GM12878 (cell line): ENCODE measurements around the gene NGFR. TPM values are rescaled to one million over a fixed set of nuclear protein-coding genes. Genes with fewer than 3 reads are reported as not detected.

Experiments
- ATAC-seq: fragments of 200-7000 bp; cut with Tn5 transposase; 3 replicates; pipeline ENCODE4 v1.9.1; 2020; ENCODE audit warnings: mild to moderate bottlenecking, moderate library complexity
- BruUV-seq: library from RNA; stranded (reverse); fragments of 400-500 nt; replicated peaks from 2 replicates; lab custom pipeline; 2021; lab: Mats Ljungman, UMichigan
- CTCF ChIA-PET: fragments of 300-600 bp; sonication (Branson Sonifier 250); formaldehyde crosslinking; extraction: SDS; loops from one replicate; lab custom pipeline; 2021; ENCODE audit warnings: inconsistent platforms; lab: Yijun Ruan, JAX
- POLR2A ChIA-PET: fragments of 350-600 bp; formaldehyde crosslinking; extraction: SDS; loops from one replicate; lab custom pipeline; 2021; ENCODE audit warnings: inconsistent platforms; lab: Charles Lee
- RAD21 ChIA-PET: fragments of 300-600 bp; sonication (Branson Sonifier 250); formaldehyde crosslinking; loops from one replicate; lab custom pipeline; 2023; ENCODE audit warnings: antibody characterized with exemption; ENCODE audit not compliant: unreplicated experiment; lab: Charles Lee
- SMC1A ChIA-PET: fragments of 300-600 bp; sonication (Branson Sonifier 250); formaldehyde crosslinking; loops from one replicate; lab custom pipeline; 2023; ENCODE audit not compliant: unreplicated experiment, uncharacterized antibody; lab: Charles Lee
- DNase-seq: peaks from one replicate; pipeline ENCODE4 v3.0.0-alpha.2; 2011; ENCODE audit warnings: low read depth, low spot score
- FAIRE-seq: peaks from 3 replicates; lab custom pipeline; 2011; peaks lifted over from hg19 to GRCh38; lab: Jason Lieb, UNC
- H2AFZ ChIP-seq: 2 replicates; pipeline ENCODE4 v1.6.0; 2011; ENCODE audit warnings: low read depth, low read length, control low read depth; ENCODE audit not compliant: control insufficient read depth
- H3K27ac ChIP-seq: 2 replicates; pipeline ENCODE4 v1.5.1; 2011; ENCODE audit warnings: control low read depth; ENCODE audit not compliant: control insufficient read depth, insufficient read depth
- H3K27me3 ChIP-seq, 2 experiments: replicated peaks in 1 of 2; 2 replicates each; pipeline versions ENCODE4 v1.6.0 to v1.6.1; 2011; ENCODE audit warnings: low read length in 1 of 2; ENCODE audit not compliant: control insufficient read depth in 2 of 2, insufficient read depth in 2 of 2
- H3K36me3 ChIP-seq, 2 experiments: 2 replicates each; pipeline ENCODE4 v1.5.1; 2011; ENCODE audit warnings: low read length in 1 of 2; ENCODE audit not compliant: control insufficient read depth in 2 of 2, insufficient read depth in 2 of 2
- H3K4me1 ChIP-seq: 2 replicates; pipeline ENCODE4 v1.6.1; 2011; ENCODE audit warnings: mild to moderate bottlenecking, low read length, moderate library complexity, mixed read lengths; ENCODE audit not compliant: control insufficient read depth, insufficient read depth
- H3K4me2 ChIP-seq: 2 replicates; pipeline ENCODE4 v1.6.0; 2011; ENCODE audit warnings: control low read depth; ENCODE audit not compliant: control insufficient read depth, insufficient read depth
- H3K4me3 ChIP-seq: fragments of 200-600 bp; sonication (generic); 2 replicates; pipeline ENCODE4 v1.5.1; 2016
- H3K79me2 ChIP-seq: 2 replicates; pipeline ENCODE4 v1.6.0; 2011; ENCODE audit warnings: low read length; ENCODE audit not compliant: control insufficient read depth, insufficient read depth
- H3K9ac ChIP-seq: 2 replicates; pipeline ENCODE4 v1.8.0; 2011; ENCODE audit warnings: low read length, control low read depth, mixed read lengths; ENCODE audit not compliant: control insufficient read depth, insufficient read depth
- H3K9me3 ChIP-seq: replicated peaks from 3 replicates; pipeline ENCODE4 v1.5.1; 2011; ENCODE audit warnings: mild to moderate bottlenecking, low read length; ENCODE audit not compliant: control insufficient read depth, insufficient read depth
- H4K20me1 ChIP-seq: 2 replicates; pipeline ENCODE4 v1.6.0; 2011; ENCODE audit not compliant: control insufficient read depth, insufficient read depth
- BHLHE40 ChIP-seq, 2 experiments: fragments of 450-650 bp in 1 of 2; IDR thresholded peaks; 2 replicates each; pipeline ENCODE4 v1.6.1; 2011 to 2017; ENCODE audit warnings: low read depth in 2 of 2, borderline replicate concordance in 1 of 2, improper control_type of control experiment in 1 of 2, low read length in 1 of 2, mild to moderate bottlenecking in 1 of 2
- NR2C1 ChIP-seq: fragments of 450-650 bp; IDR thresholded peaks from 2 replicates; pipeline ENCODE4 v1.6.1; 2017; ENCODE audit warnings: antibody characterized with exemption, mild to moderate bottlenecking, moderate library complexity
- USF1 ChIP-seq: IDR thresholded peaks from 2 replicates; pipeline ENCODE4 v1.6.1; 2011; ENCODE audit warnings: borderline replicate concordance, low read depth, mild to moderate bottlenecking, moderate library complexity, mixed read lengths, low read length; ENCODE audit not compliant: insufficient read depth; ENCODE audit errors: extremely low read length
- WGBS: methylation state at CpG from one replicate; pipeline ENCODE4 v1.1.6; 2016; ENCODE audit warnings: low lambda C conversion rate; ENCODE audit not compliant: insufficient replicate concordance, insufficient coverage; ENCODE audit errors: missing lambda C conversion rate; 5-methylcytosine and 5-hydroxymethylcytosine counted together
- in situ Hi-C: fragments of 300-500 bp; cut with MboI; formaldehyde crosslinking; loops from 9 replicates; pipeline ENCODE4 v1.14.3; 2018; ENCODE audit warnings: mixed read lengths
- intact Hi-C: fragments of 100-400 bp; cut with micrococcal nuclease; formaldehyde crosslinking; loops from one replicate; pipeline ENCODE4 v1.14.2; 2022; ENCODE audit not compliant: unreplicated experiment
- polyA plus RNA-seq, 11 experiments: library from polyadenylated mRNA; depleted of rRNA in 4 of 11; unstranded in 6 of 11; stranded (reverse) in 5 of 11; fragments of >200 nt; fragmentation: Nextera tagmentation in 4 of 11; fragmentation: Illumina TruSeq in 1 of 11; extraction: Ambion mirVana in 4 of 11; extraction: Trizol in 1 of 11; gene quantifications; 1 replicate in 1 of 11; 2 replicates in 10 of 11; pipeline versions ENCODE4 v1.2.1 to v1.2.3, GENCODE V29; 2011 to 2016; ENCODE audit warnings: inconsistent platforms in 2 of 11, missing spikeins in 2 of 11, low read depth in 1 of 11
- total RNA-seq, 4 experiments: library from RNA; depleted of rRNA in 3 of 4; stranded (reverse); fragments of >200 nt in 3 of 4; fragmentation: Illumina TruSeq in 1 of 4; extraction: Trizol in 1 of 4; gene quantifications; 2 replicates each; pipeline versions ENCODE4 v1.2.1 to v1.2.3, GENCODE V29; 2013 to 2021

Gene NGFR
- total and polyA plus RNA-seq, 10 of the 15 experiments (the other 5 are each of a cell fraction or from before 2014, with no cell fraction given) = 0.05 to 0.28 (median 0.08) TPM; not detected in 1

GRCh38 chr17:49523706-49524472 is 28.8 kb downstream of the NGFR start:
- TF ChIP-seq BHLHE40 (IDR thresholded peaks at IDR 0.05; ENCODE audit: borderline replicate concordance in 1 of 2, low read depth in 2 of 2, low read length in 1 of 2) (peak; percentile 38 to 77; a peak in 3 of 4 replicates), NR2C1 (no peak), USF1 (peak; percentile 24)
- WGBS = 51% methylated on average over 11 of the region's 11 CpGs
- no TSS peak for BruUV-seq
- no peaks in the 10 kb centered on the region for H3K27me3 ChIP-seq
- H3K4me2 ChIP-seq = no peak overlapping the region
- no peaks in the 10 kb centered on the region; the same call in 1 of the 2 replicates for H4K20me1 ChIP-seq
- no peak overlapping the region for H3K4me3 ChIP-seq
- no peak overlapping the region for H3K27ac ChIP-seq
- ChIA-PET RAD21 (no interaction called here), CTCF (interaction anchor here (0.5 to 1.5 kb wide), 2 partner anchors 33 to 38 kb away, joined by 3 to 9 read pairs; no protein-coding TSS in a partner anchor), SMC1A (interaction anchor here (0.9 kb wide), 1 partner anchor 109 kb away, joined by 3 read pairs; the partner anchor contains the start of gene PHB1), POLR2A (no interaction called here)
- no peaks in the 10 kb centered on the region for H3K36me3 ChIP-seq
- FAIRE-seq (no peak), ATAC-seq (no peak; the same call in 2 of the 3 replicates), DNase-seq (no peak)
- H2AFZ ChIP-seq = no peak overlapping the region
- in situ Hi-C loops (no loop called here), intact Hi-C loops (no loop called here)
- H3K4me1 ChIP-seq = no peaks in the 10 kb centered on the region
- no peak overlapping the region for H3K9ac ChIP-seq
- H3K9me3 ChIP-seq = no peaks in the 10 kb centered on the region
- no peaks in the 10 kb centered on the region for H3K79me2 ChIP-seq
